GM10266 (cell line): ENCODE data around the gene MYBPC2.

Source experiments
- DNase-seq: peaks from one replicate; pipeline ENCODE4 v3.0.0; 2012; ENCODE audit errors: extremely low spot score
- TF ChIP-seq, protein P1 (sequence below): IDR thresholded peaks from 2 replicates; pipeline ENCODE4 v1.5.1; 2012; ENCODE audit warnings: mild to moderate bottlenecking, low read depth; ENCODE audit not compliant: control insufficient read depth, insufficient read depth; ENCODE audit errors: missing control alignments

The MYBPC2 gene

DNA sequence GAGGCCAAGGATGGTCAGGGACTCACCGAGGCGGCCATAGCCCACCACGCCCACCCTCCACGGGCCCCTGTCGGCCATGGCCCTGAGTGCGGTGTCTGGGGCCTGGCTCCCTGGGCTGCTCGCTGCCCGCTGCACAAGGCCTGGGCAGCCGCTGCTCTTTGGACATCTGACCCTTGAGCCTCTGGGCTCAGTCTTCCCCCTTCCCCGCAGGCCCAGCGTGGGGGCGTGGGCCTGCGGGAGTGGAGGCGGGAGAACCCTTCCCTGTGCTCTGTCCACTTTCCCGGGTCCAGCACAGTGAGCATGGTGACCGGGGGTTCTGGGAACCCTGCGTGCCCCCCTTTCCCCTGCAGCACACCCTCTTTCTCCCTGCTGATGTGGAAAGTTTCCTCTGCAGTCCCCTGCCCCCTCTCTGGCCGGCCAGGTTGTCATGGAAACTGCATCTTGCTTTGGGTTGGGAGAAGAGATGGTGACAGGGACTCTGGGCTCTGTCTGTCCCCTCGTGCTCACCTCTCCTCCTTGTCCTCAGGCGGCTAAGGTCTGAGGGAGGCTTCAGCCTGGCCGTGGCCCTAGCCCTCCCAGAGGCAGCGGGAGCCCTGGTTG is 81.2 kb downstream of the MYBPC2 start, which contains the start of gene ASPDH:
TSS of gene ASPDH (minus strand) at position 168 of the 600 bp plus-strand sequence. CDS start at position 78, 90 bp downstream.
- TF ChIP-seq, protein P1, sequence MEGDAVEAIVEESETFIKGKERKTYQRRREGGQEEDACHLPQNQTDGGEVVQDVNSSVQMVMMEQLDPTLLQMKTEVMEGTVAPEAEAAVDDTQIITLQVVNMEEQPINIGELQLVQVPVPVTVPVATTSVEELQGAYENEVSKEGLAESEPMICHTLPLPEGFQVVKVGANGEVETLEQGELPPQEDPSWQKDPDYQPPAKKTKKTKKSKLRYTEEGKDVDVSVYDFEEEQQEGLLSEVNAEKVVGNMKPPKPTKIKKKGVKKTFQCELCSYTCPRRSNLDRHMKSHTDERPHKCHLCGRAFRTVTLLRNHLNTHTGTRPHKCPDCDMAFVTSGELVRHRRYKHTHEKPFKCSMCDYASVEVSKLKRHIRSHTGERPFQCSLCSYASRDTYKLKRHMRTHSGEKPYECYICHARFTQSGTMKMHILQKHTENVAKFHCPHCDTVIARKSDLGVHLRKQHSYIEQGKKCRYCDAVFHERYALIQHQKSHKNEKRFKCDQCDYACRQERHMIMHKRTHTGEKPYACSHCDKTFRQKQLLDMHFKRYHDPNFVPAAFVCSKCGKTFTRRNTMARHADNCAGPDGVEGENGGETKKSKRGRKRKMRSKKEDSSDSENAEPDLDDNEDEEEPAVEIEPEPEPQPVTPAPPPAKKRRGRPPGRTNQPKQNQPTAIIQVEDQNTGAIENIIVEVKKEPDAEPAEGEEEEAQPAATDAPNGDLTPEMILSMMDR = no peak
- no peak for DNase-seq

DNA sequence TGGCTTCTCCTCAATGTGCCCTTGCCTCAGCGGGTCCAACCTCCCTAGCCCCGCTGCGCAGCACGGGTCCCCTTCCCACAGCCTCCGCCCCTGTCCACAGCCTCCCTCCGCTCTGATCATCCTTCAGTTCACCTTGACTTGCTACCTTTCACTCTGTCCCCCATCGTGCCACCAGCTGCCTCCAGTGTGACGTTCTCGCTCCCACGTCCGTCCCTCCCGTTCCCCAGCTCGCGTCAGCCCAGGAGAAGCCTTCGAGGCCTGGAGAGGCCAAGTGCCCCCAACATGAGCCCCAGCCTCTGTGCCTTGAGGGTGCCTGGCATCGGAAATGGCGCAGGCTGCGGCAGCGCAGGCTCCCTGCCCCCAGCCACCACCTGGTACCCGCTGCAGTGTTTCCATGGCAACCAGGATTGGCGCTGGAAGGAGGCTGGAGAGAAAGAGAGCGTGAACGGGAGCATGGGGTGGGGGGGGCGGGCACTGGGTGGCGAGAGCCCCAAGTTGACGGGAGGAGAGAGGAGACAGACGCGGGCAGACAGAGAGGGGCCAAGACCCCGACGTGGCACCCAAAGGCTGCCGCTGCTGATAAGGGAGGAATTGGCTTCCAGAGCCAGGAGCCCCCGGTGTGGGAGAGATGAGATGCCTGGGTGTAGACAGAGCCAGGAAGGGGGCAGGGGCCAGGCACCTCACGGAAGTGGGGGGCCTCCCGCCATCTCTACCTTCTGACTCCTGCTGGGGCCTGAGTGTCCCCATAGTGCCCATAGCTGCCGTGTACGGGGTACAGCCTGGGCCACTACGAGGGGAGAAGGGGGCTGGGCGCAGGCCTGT is 81.9 kb downstream of the MYBPC2 start:
- DNase-seq = no peak
- TF ChIP-seq, protein P1 = no peak

DNA sequence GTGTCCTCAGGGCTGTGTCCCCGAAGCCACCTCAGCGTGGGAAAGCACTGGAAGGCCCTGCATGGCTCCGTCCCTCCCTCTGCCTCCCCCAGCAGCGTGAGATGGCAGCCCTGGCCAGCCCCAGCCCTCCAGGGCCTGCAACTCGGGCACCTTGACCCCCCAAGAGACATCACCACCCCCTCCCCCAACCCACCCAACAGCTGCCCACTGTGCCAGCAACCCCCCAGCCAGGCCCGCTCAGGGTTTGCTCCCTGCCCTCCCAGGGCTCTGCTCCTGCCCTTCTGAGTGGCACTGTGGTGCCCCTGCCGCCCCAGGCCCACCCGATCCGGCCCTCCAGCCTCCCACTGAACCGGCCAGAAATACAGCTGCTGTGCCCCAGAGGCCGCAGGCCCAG is 82.5 kb downstream of the MYBPC2 start:
- TF ChIP-seq, protein P1 = no peak
- DNase-seq = no peak
